Renal cortical epithelial cell (primary cell): ENCODE results near the gene PORCN. TPM values are rescaled to one million over a fixed set of nuclear protein-coding genes. Genes with fewer than 3 reads are reported as not detected.

ENCODE experiments used
- DNase-seq: peaks from one replicate; pipeline ENCODE4 v3.0.0-alpha.2; 2011; ENCODE audit warnings: low read depth
- total RNA-seq: library from RNA; depleted of rRNA; stranded (reverse); fragments of >200 nt; gene quantifications from 2 replicates; pipeline ENCODE4 v1.2.3, GENCODE V29; 2014

Gene PORCN
- 9.2 and 15.3 TPM in 2 replicates for total RNA-seq

- DNase-seq, result peak; percentile 31
Measured at GRCh38 chrX:48508400-48509244, at the start of gene PORCN. Gene PORCN, plus strand, starts transcription at chrX:48508992. Its CDS starts 829 bp downstream, at chrX:48509821.

- no peak for DNase-seq
Measured at GRCh38 chrX:48459483-48459882, 49.3 kb upstream of the PORCN start.

- DNase-seq, result no peak
Measured at GRCh38 chrX:48460031-48460430, 48.8 kb upstream of the PORCN start.

GRCh38 chrX:48460606-48461005, 48.2 kb upstream of the PORCN start:
- no peak for DNase-seq

GRCh38 chrX:48461830-48462229, 47.0 kb upstream of the PORCN start:
- DNase-seq, result no peak

GRCh38 chrX:48465336-48465933, 43.4 kb upstream of the PORCN start:
- DNase-seq, result peak; percentile 77

GRCh38 chrX:48466696-48467095, 42.1 kb upstream of the PORCN start:
- no peak for DNase-seq

GRCh38 chrX:48467281-48467761, 41.5 kb upstream of the PORCN start:
- no peak for DNase-seq

- DNase-seq, result no peak
Measured at GRCh38 chrX:48468247-48468671, 40.5 kb upstream of the PORCN start.

GRCh38 chrX:48468693-48469691, 39.8 kb upstream of the PORCN start:
- DNase-seq, result no peak

- no peak for DNase-seq
Measured at GRCh38 chrX:48470110-48470832, 38.5 kb upstream of the PORCN start, which contains the start of gene SLC38A5. Gene SLC38A5, minus strand, starts transcription at chrX:48470260. Its CDS starts 2,336 bp downstream, at chrX:48467924.

GRCh38 chrX:48470833-48471118, 38.0 kb upstream of the PORCN start:
- no peak for DNase-seq

GRCh38 chrX:48471504-48471903, 37.3 kb upstream of the PORCN start:
- DNase-seq, result no peak

- DNase-seq, result no peak
Measured at GRCh38 chrX:48472225-48472624, 36.6 kb upstream of the PORCN start.

- DNase-seq, result no peak
Measured at GRCh38 chrX:48472851-48473703, 35.7 kb upstream of the PORCN start.

- DNase-seq, result no peak
Measured at GRCh38 chrX:48473704-48473990, 35.1 kb upstream of the PORCN start.

GRCh38 chrX:48474127-48474526, 34.7 kb upstream of the PORCN start:
- no peak for DNase-seq

GRCh38 chrX:48474581-48474980, 34.2 kb upstream of the PORCN start:
- DNase-seq, result no peak

GRCh38 chrX:48475296-48475695, 33.5 kb upstream of the PORCN start:
- DNase-seq, result no peak

- DNase-seq, result peak; percentile 83
Measured at GRCh38 chrX:48475774-48476577, 32.8 kb upstream of the PORCN start, which contains the start of gene FTSJ1. Gene FTSJ1, plus strand, starts transcription at chrX:48476199. Its CDS starts 1,849 bp downstream, at chrX:48478048.
